Measurements from ENCODE around the gene BNC2. TPM values are rescaled to one million over a fixed set of nuclear protein-coding genes. Genes with fewer than 3 reads are reported as not detected.

Gene BNC2
- total RNA-seq, 1 donor from 2014 or later: 196 TPM

GRCh38 chr9:16824545-16825330, 45.7 kb downstream of the BNC2 start:
- intact Hi-C loops (cut with DNase I): no loop called here
- DNase-seq (ENCODE audit: low spot score): no peak
- no peak for ATAC-seq

- no peak for DNase-seq (ENCODE audit: low spot score)
- no peak for ATAC-seq
- intact Hi-C loops (cut with DNase I): no loop called here
These were observed 46.6 kb downstream of the BNC2 start for GRCh38 chr9:16823906-16824305.

- DNase-seq (ENCODE audit: low spot score): no peak
- intact Hi-C loops (cut with DNase I): no loop called here
- no peak for ATAC-seq
These were observed 49.1 kb downstream of the BNC2 start for GRCh38 chr9:16821344-16821743.

GRCh38 chr9:16817514-16817913, 53.0 kb downstream of the BNC2 start:
- intact Hi-C loops (cut with DNase I): no loop called here
- no peak for DNase-seq (ENCODE audit: low spot score)
- no peak for ATAC-seq

GRCh38 chr9:16817002-16817401, 53.5 kb downstream of the BNC2 start:
- no peak for ATAC-seq
- DNase-seq (ENCODE audit: low spot score): no peak
- intact Hi-C loops (cut with DNase I): no loop called here

- no peak for DNase-seq (ENCODE audit: low spot score)
- intact Hi-C loops (cut with DNase I): no loop called here
- no peak for ATAC-seq
These were observed 54.5 kb downstream of the BNC2 start for GRCh38 chr9:16816011-16816410.

- DNase-seq (ENCODE audit: low spot score) (no peak), ATAC-seq (no peak)
- intact Hi-C loops (cut with DNase I): no loop called here
These were observed 55.4 kb downstream of the BNC2 start for GRCh38 chr9:16815079-16815478.

- ATAC-seq (no peak), DNase-seq (ENCODE audit: low spot score) (no peak)
- intact Hi-C loops (cut with DNase I): no loop called here
These were observed 56.6 kb downstream of the BNC2 start for GRCh38 chr9:16813838-16814237.

- intact Hi-C loops (cut with DNase I): no loop called here
- no peak for DNase-seq (ENCODE audit: low spot score)
- ATAC-seq: no peak
These were observed 58.3 kb downstream of the BNC2 start for GRCh38 chr9:16811987-16812685.

- intact Hi-C loops (cut with DNase I): no loop called here
- DNase-seq (ENCODE audit: low spot score): no peak
- no peak for ATAC-seq
These were observed 60.4 kb downstream of the BNC2 start for GRCh38 chr9:16809912-16810610.

- ATAC-seq: no peak
- no peak for DNase-seq (ENCODE audit: low spot score)
- intact Hi-C loops (cut with DNase I): no loop called here
These were observed 63.8 kb downstream of the BNC2 start for GRCh38 chr9:16806674-16807073.

- DNase-seq (ENCODE audit: low spot score): no peak
- intact Hi-C loops (cut with DNase I): no loop called here
- ATAC-seq: no peak
These were observed 66.8 kb downstream of the BNC2 start for GRCh38 chr9:16803648-16804047.

- no peak for ATAC-seq
- intact Hi-C loops (cut with DNase I): no loop called here
- DNase-seq (ENCODE audit: low spot score): no peak
These were observed 68.5 kb downstream of the BNC2 start for GRCh38 chr9:16801871-16802466.

GRCh38 chr9:16796304-16796825, 74.1 kb downstream of the BNC2 start:
- no peak for DNase-seq (ENCODE audit: low spot score)
- intact Hi-C loops (cut with DNase I): no loop called here

GRCh38 chr9:16794871-16795639, 75.4 kb downstream of the BNC2 start:
- intact Hi-C loops (cut with DNase I): no loop called here
- peak; percentile 91 for ATAC-seq
- no peak for DNase-seq (ENCODE audit: low spot score)

More at GRCh38 chr9:16796304-16796825, 74.1 kb downstream of the BNC2 start:
- ATAC-seq: no peak

GRCh38 chr9:16794103-16794502, 76.4 kb downstream of the BNC2 start:
- ATAC-seq: no peak
- no peak for DNase-seq (ENCODE audit: low spot score)
- intact Hi-C loops (cut with DNase I): no loop called here

- intact Hi-C loops (cut with DNase I): no loop called here
- DNase-seq (ENCODE audit: low spot score): no peak
- ATAC-seq: no peak
These were observed 82.7 kb downstream of the BNC2 start for GRCh38 chr9:16787724-16788123.

- ATAC-seq: peak; percentile 67
- no peak for DNase-seq (ENCODE audit: low spot score)
- intact Hi-C loops (cut with DNase I): no loop called here
These were observed 86.5 kb downstream of the BNC2 start for GRCh38 chr9:16784002-16784401.

GRCh38 chr9:16782490-16782889, 88.0 kb downstream of the BNC2 start:
- intact Hi-C loops (cut with DNase I): no loop called here
- DNase-seq (ENCODE audit: low spot score) (no peak), ATAC-seq (no peak)

All from sciatic nerve (tissue), 2 donors.